ENCODE data around the gene SEC22A.

SEC22A gene

DNA sequence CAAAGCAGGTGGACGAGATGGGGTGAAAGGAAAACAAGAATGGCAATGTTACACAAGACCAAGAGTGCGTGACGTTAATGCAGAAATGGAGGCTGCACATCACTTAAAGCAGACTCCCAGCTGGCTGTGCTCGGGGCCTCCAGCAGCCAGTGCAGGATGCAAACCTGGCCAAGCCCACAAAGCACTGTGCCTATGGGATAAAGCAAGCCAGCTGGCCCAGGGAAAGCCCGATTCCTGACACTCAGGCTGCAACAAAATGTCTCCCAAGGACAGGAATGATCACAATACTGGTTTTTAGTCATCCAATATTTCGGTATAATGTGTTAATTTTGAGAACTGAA lies 86.2 kb downstream of the SEC22A start:
- DNase-seq (ENCODE audit: low read depth, low spot score): no peak

DNA sequence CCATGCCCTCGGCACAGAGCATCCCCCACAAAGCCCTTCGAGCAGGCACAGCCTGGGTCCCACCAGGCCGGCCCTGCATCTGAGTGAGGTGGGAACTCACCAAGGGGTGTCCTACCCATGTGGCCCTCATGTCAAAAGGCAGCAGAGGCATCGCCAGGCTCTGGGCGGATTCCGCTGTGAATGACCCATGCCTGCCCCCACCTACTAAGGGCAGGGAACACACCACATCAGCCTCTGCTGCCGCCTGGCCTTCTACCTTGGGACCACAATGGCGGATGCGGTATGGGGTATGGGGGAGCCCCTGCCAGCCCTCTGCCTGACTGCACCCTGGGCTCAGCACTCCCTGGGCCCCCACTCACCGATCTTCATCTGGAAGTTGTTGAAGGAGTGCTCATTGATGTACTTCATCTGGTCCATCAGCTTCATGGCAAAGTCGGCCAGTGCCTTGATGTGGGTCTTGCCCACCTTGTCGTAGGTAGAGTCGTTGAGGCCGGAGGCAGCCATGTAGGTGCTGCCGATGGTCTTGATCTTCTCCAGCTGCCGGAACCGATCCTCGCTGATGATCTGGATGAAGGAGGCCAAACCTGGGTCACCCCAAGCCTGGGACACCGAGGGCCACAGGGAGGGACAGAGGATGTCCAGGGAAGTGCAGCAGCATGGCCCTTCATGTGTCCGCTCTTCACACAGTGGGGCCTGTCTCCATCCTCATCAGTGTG lies 87.8 kb downstream of the SEC22A start:
- DNase-seq (ENCODE audit: low read depth, low spot score): no peak

DNA sequence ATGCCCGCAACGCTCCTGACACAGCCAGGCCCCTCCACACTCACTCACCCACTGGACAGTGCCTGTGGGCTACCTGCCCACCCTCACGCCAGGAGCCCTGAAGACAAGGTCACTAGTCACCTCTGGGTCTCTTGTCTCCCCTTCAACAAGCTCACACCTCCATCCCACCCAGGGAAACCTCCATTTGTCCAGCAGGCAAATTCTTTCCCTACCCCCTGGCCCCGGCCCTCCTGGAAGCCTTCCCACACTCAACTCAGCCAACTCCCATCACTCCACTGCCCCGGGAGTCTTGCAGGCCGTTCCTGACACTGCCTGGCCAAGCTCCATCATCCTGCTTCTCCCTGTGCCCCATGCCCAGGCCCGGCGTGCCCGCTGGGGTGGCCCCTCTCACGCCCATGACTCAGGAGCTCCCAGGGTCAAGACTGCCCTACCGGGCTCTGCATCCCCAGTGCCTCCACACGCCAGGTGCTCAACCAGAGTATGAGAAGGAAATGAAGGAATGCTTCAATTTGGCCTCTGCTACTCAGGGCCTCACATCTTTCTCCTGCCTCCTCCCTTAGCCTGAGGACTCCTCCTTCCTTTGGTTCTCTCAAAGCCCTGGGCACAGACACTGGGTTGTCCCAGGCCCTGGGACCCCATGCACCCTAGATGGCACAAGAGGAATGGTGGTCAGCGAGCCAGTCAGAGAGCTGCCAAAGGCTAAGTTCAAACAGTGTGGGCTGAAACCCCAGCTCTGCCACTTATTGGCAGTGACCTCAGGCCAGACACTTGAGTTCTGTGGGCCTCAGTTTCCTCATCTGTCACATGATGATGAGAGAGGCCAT lies 88.6 kb downstream of the SEC22A start:
- no peak for DNase-seq (ENCODE audit: low read depth, low spot score)

DNA sequence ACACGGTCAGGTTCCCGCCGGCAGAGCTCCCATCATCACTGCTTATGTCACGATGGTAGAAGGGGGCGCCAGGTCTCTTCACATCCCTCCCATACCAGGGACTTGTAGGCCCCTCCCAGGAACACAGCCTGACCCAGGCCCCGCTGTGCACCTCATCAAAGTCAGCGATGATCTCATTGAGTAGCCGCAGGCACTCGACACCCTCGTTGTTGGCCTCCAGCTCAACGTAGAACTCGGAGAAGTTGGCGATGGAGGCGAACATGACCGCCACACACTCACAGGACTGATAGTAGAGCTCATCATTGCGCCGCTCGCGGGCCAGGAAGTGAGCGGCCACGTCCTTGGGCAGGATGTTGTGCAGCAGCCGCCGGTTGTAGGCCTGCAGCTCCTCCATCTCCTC lies 89.2 kb downstream of the SEC22A start:
- no peak for DNase-seq (ENCODE audit: low read depth, low spot score)

DNA sequence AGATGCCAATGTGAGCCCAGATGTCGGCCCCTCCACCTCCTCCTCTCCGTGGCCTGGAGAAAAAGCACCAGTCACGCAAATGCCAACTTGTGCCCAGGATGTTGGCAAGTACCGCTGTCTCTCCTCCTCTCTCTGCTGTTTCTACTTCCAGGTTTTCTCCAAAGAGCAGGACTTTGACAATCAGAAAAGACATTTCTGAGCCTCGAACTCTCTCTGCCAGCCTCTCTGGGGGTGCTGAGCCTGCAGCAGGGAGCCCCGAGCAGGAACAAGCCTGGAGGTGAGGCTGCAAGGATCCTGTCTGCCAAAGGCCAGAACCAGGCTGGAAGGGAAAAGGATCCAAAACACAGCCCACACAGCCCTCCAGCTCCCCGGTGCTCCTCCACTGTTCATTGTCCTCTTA lies 89.7 kb downstream of the SEC22A start:
- DNase-seq (ENCODE audit: low read depth, low spot score): no peak

DNA sequence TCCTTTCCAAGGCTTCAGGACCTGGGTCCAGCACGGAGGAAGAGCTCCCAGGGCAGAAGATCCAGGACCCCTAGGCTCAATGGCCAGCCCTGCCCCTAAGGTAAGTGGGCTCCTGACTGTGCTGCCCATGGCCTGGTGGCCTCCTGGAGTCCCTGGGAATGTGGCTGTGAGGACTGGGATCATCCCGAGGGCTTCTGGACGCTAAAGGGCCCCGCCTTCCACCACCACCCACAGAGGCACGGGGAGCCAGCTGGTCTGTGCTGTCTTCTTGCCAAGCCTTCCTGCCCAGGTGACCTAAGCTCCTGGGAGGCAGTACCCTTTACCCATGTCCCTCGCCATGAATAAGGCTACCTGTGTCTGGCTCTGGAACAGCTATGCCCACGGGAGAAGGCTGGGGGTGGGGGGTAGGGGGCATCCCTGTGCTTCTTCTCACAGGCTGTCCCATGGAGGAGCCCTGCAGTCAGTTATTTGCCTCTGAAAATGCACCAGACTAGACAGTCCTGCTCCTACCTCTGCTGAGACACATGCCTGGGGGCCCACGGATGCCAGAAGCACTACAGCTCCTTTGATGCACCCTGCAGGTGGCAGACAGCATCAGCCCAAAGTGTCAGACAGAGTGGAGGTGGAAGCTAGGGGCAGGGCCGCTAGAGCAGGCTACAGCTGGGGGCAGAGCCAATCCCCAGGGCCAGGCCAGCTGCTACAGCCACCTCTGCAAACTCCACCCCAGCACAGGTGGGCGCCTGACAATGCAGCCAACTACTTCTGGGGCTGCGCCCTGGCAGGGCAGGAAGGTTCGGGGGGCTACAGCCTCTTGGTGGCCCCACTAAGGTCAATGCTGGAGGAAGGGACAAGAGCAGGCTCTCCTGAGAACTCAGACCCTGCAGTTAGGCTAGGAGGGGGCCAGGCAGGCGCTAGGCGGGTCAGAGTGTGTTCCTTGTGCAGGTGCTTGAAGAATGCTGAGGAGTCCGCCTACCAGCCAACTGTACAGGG lies 90.9 kb downstream of the SEC22A start:
- no peak for DNase-seq (ENCODE audit: low read depth, low spot score)

DNA sequence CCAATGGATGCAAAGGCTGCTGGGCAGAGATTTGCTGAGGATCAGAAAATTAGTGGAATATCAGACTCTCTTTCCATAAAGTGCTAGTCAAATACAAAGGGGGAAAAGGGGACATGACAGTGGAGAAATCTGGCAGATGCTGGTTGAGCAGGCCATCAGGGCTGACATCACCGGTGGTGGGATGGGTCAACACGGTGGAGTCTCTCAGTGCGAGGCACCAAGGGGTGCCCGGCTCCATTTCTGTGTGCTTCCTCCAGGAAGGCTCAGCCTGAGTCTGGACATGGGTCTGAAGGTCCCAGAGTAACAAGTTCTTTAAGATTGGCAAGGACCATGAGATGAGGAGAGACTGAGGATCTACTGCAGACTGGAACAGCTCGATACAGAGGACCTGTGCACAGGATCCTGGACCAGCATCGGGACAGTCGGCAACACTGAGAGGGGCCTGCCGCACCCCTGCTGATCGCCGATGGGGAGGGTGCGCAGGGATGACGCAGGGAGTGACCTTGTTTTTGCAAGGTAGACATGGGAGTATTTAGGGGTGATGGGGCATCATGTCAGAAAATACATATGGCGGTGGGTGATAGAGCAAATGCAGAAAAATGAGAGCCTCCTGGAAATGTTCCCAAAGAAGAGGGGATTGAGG lies 92.7 kb downstream of the SEC22A start:
- no peak for DNase-seq (ENCODE audit: low read depth, low spot score)

DNA sequence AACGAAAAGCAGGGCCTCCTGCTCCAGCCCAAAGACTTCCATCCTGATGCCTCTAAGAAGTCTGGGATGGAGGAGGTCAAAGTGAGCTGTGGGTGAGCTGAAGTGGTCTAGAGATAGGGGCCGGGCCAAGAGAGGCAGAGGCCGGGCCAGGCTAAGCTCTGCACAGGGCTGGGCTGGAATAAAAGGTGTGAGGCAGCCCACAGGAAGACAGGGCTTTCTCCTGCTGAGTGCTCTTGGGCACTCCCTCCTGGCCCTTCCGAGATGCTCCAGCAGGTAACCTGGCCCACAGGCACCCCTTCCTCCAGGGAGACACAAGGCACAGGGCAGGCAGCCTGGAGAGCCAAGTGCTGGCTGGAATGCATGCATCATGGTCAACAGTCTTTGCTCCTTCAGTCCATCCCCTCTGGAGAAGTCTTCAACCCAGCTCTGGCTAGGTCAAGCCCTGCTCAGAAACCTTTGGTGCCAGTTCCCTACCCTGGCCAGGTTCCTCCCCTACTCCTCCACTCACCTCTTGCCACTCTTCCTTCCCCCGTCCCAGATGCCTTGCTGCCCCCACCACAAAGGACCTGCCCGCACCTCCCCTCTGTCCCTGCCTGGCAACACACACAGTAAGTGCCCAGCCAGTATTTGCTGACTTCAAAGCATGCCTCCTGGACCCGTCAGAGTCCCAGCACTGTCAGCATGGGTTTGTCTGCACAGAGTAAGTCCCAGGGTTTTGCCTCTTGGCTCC lies 93.6 kb downstream of the SEC22A start:
- DNase-seq (ENCODE audit: low read depth, low spot score): no peak

DNA sequence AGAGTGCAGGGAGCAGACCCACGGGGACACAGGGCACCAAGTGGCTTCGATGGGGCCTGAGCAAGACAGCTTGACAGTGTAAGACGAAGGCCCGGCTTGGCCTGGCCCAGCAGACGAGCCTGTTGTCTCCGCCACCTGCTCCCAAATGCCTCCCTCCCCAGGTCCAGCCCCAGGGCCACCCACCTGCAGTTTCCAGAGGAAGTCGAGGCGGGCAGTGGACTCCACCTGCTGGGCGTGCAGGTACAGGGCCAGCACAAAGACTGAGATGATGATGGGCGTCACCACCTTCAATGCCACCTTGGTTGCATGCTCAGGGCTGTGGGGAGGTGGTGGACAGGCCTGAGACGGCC lies 94.1 kb downstream of the SEC22A start:
- no peak for DNase-seq (ENCODE audit: low read depth, low spot score)

DNA sequence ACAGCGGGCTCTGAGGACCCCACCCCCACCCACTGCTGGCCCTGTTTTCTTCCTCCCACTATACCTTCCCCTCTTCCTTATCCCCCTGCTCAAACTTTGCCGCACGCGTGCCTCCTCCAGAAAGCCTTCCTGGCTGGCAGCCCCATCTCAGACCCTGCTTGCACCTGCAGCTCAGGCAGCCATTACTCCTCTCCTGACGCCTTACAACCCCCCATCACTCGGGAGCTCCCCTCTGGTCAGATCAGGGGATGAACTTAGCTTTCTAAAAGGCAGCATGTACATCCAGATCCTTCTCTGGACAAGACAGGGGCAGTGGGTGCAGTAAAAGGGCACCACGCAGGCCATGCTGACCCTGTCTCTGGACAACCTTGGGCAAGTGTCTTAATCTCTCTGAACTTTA lies 94.5 kb downstream of the SEC22A start:
- no peak for DNase-seq (ENCODE audit: low read depth, low spot score)

DNA sequence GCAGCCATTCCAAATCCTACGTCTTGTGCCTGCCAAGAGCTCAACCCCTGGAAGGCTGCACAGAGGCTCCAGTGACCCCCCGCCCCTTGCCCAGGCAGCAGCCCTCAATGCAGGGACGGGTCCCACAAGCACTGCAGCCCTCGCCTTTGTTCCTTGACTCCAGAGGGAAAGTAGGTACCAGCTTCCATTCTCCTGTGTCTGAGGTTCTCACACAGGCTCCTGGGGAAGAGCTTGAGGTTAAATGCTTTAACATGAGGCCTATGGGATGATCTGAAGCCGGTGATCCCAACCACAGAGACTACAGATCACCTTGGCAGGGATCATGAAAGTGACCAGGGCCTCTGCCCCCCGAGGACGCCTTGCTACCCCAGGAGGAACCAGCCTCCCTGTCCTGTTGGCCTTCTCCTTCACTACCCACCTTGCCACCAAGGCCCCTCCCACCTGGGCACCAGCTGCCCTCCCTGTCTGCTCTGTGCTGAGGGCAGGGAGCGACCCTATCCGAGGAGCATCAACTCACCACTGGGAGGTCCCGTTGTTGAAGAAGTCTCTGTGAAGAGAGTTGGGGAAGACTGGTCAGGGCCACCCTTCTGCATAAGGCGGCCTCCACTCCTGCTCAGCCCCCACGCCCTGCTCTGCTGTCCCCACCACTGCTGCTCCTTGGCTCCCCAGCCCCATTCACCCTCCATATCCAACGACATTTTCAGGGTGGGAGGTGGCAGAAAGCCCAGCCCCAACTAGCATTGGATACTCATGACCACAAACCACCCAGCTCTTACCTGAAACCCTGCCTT lies 95.3 kb downstream of the SEC22A start:
- no peak for DNase-seq (ENCODE audit: low read depth, low spot score)

DNA sequence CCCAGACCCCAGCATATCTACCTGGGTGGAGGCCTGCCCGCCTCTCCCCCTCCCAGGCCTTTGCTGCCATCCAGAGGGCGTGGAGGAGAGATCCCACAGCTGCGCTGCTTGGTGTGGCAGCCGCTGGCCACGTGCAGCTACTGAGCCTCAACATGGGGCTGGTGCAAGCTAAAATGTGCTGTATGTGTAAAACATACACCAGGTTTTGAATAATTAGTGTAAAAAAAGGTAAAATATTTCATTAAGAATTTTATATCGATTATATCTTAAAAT lies 95.8 kb downstream of the SEC22A start:
- DNase-seq (ENCODE audit: low read depth, low spot score): no peak

DNA sequence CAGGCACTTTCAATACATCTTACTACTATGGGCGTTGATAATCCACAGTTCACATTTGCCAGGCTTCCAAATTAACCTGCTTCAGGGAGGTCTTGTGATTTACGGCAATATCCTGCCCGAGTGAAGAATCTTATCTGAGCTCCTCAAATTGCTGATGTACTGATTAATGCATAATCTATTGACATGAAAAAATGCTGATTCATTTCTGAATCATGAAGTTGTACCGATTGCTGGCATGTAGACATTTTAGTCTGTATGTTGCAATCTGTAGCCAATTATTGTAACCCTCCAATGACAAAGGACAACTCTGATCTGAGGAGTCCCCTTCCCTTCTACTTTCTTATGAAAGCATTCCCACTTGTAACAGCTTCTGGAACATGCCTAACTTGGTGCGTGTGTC lies 97.2 kb downstream of the SEC22A start:
- no peak for DNase-seq (ENCODE audit: low read depth, low spot score)

DNA sequence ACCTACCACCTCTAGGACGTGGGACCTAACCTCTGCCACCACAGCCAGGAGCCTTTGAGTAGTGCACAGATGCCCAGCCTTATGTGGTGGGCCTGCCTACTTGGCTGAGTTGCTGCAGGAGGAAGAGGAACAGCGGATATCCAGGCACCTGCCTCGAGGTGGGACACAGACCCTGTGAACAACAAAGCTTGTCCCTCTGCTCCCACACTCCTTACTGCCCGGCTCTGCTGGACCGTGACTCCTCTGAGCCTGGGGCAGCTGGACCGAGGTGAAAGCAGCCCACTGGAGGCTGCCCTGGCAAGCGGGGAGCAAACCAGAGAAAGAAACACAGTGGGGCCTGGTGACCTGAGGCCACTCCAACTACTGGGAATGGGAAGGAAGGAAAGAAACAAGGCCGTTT lies 97.8 kb downstream of the SEC22A start:
- no peak for DNase-seq (ENCODE audit: low read depth, low spot score)

DNA sequence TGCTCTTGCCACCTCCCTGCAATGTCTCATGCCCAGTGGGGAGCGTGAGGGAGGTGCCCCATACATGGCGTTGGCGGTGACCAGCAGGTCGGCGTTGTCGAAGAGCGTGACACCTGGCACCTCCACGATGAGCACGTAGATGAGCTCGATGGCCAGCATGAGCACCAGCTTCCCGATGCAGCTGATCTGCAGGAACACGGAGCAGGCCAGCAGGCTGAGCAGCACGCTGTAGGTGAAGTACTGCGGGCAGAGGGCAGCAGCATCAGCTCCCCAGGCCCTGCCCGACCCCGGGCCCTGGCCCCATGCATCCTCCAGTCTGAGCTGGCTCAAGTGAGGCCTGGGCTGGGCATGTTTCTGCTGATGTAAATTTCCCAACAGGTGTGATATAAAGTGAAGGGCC lies 98.3 kb downstream of the SEC22A start:
- DNase-seq (ENCODE audit: low read depth, low spot score): no peak

DNA sequence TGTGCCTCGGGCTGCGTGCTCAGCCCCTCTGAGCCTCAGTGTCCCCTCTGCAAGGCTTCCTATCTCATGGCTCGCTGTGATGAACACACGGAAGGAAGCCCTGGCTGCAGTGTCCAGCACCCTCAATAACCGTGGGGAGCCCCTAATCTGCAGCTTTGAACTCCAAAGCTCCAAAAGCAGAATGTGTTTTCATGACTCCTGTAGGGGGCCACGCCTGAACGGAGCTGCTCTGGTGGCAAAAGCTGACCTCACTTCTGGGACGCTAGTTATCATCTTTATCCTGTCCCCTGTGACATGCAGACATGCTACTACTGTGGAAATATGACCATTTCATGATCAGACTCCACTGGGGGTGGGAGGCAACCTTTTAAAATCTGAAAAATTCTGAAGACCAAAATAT lies 98.8 kb downstream of the SEC22A start:
- DNase-seq (ENCODE audit: low read depth, low spot score): no peak

DNA sequence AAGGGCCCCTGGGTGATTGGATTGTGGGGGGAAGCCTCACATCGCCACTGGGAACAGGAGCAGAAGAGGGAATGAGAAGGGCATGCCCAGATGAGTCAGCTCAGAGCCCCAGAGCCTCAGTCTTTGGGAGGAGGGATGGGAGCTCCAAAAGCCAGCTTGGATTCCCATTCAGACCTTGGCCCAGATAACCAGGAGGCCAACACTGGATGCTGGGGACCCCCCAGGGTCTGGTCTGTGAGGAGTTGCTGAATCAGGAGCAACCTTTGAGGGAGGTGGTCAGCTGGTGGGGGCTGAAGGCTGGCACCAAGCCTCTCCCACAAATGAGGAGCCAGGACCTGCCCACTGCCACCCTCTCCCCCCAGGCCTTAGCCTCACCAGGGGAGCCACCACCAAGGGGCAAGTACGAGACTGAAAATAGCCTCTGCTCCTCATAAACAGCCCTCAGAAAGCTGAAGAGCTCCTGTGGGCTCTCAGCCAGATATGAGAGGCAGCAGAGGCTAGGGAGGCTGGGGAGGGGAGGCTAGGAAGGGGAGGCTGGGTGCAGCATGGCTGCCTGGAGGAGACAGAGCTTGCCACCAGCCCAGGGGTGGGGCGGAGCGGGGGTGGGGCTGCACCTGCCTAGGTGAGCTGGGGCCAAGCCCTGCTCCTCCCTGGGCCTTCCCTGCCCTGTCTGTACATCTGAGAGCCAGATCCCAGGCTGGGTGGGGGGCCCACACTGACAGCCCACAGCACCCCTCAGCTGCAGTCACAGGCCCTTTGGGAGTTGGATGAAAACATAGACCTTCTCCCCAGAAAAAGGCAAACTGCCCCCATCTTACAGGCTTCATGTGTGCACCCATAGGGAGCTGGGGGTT lies 99.8 kb downstream of the SEC22A start:
- no peak for DNase-seq (ENCODE audit: low read depth, low spot score)

DNA sequence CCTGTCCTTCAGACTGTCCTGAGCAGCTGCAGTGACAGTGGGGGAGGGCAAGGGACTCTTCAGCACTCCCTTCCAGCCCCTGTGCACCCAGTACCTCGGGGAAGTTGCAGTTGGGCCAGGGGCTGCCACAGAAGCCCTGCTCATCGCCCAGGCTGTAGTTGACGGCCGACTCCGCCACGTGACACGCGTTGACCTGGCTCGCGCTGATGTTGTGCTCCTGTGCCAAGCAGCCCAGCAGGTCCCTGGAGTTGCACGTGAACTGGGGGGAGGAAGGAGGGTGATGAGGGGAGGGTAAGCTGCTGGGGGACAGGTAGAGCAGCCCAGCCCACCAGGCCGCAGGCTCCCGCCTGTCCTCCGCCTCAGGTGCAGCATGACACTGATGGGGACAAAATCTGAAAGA lies 101.2 kb downstream of the SEC22A start:
- no peak for DNase-seq (ENCODE audit: low read depth, low spot score)

DNA sequence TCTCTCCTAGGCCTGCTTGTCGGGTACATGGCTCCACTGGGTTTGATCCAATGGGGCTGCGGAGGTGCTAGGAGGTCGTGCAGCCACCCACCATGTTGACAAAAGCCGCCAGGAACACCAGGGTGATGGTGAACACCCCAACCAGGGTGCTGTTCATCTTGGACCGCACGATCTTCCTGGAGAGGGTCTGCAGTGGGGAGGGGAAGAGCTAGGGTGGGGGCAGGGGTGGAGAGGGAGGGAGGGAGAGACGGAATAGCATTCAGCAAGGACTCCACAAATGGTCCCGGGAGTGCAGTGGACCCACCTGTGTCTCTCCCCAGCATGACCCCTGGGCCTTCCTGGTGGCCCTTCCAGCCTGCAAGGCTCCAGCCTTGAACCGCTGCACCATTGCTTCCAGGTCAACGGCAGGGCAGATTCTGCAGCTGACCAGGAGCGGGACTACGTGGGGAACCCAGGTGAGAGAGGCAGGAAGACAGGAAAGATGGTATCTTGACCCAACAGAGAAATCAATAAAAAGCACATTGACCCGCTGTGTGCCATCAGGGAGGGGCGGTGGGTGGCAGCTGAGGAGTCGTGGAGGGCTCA lies 102.3 kb downstream of the SEC22A start:
- DNase-seq (ENCODE audit: low read depth, low spot score): no peak
